ENCODE measurements around the gene TSPAN2.

- TF ChIP-seq TAF1 (IDR thresholded peaks at IDR 0.05; ENCODE audit: low read depth) (no peak), EGR1 (IDR thresholded peaks at IDR 0.05) (no peak)
These were observed 47.9 kb upstream of the TSPAN2 start for GRCh38 chr1:115137191-115137590.
